Vagina (tissue), 2 donors: ENCODE data around the gene TSC22D4.

Experiments
- CTCF ChIP-seq, 3 experiments: fragments of 450-650 bp in 2 of 3; fragments of 200-600 bp in 1 of 3; sonication (generic) in 1 of 3; IDR thresholded peaks; one replicate each; pipeline ENCODE4 v1.5.1; 2017 to 2019; ENCODE audit warnings: antibody characterized with exemption in 3 of 3, mild to moderate bottlenecking in 2 of 3, moderate library complexity in 2 of 3
- POLR2A ChIP-seq, 2 donors: fragments of 450-650 bp; IDR thresholded peaks; one replicate each; pipeline ENCODE4 v1.6.1; 2017; ENCODE audit warnings: antibody characterized with exemption in 2 of 2, mild to moderate bottlenecking in 2 of 2, moderate library complexity in 2 of 2

GRCh38 chr7:100428199-100428966 lies 50.6 kb downstream of the TSC22D4 start, which contains the start of gene ZCWPW1:
- TF ChIP-seq CTCF (IDR thresholded peaks at IDR 0.05) = no peak
- peak; percentile 70 to 98 for TF ChIP-seq POLR2A (IDR thresholded peaks at IDR 0.05)
